Pancreas (tissue), 10 donors: ENCODE results near the gene NFIA. TPM values are rescaled to one million over a fixed set of nuclear protein-coding genes. Genes with fewer than 3 reads are reported as not detected.
A peak's percentile ranks its signal among the peaks of the same experiment; 100 is the strongest.

ENCODE experiments used
- ATAC-seq, 4 donors: fragments of 200-7000 bp; cut with Tn5 transposase; one replicate each; pipeline versions ENCODE4 v1.8.0 to v1.9.1; 2020; ENCODE audit warnings: mild to moderate bottlenecking in 4 of 4, moderate library complexity in 4 of 4
- DNase-seq, 6 donors: peaks; one replicate each; pipeline ENCODE4 v3.0.0-alpha.2; 2020
- FAIRE-seq: peaks from 2 replicates; lab custom pipeline; 2012; peaks lifted over from hg19 to GRCh38; lab: Jason Lieb, UNC
- H3K27ac ChIP-seq, 4 donors: fragments of 200-600 bp; sonication (generic); 1 replicate in 3 of 4; 2 replicates in 1 of 4; pipeline versions ENCODE4 v1.5.0 to v1.8.0; 2020
- H3K27me3 ChIP-seq, 4 donors: fragments of 200-600 bp; one replicate each; pipeline ENCODE4 v1.8.0; 2021
- H3K36me3 ChIP-seq, 3 donors: fragments of 200-600 bp; sonication (generic) in 1 of 3; one replicate each; pipeline versions ENCODE4 v1.5.0 to v1.8.0; 2020 to 2021
- H3K4me1 ChIP-seq, 3 donors: fragments of 200-600 bp; one replicate each; pipeline ENCODE4 v1.8.0; 2021
- H3K4me3 ChIP-seq, 4 donors: fragments of 200-600 bp; sonication (generic) in 2 of 4; one replicate each; pipeline versions ENCODE4 v1.5.0 to v1.8.0; 2020 to 2021
- H3K9me3 ChIP-seq, 4 donors: fragments of 200-600 bp; one replicate each; pipeline ENCODE4 v1.8.0; 2021
- CTCF ChIP-seq, 4 donors: fragments of 200-600 bp; sonication (generic) in 3 of 4; IDR thresholded peaks; one replicate each; pipeline versions ENCODE4 v1.5.0 to v1.8.0; 2021; ENCODE audit warnings: antibody characterized with exemption in 4 of 4
- WGBS, 2 donors: extraction: QIAGEN DNeasy Blood & Tissue Kit; methylation state at CpG; one replicate each; pipeline ENCODE4 v1.1.7; 2013; 5-methylcytosine and 5-hydroxymethylcytosine counted together
- intact Hi-C, 3 donors: fragments of 100-400 bp; cut with DNase I; formaldehyde crosslinking; loops; one replicate each; pipeline versions ENCODE4 v1.11.1 to v1.14.2; 2022
- polyA plus RNA-seq, 2 donors: library from polyadenylated mRNA; stranded (reverse); fragments of 200-250 nt; gene quantifications; one replicate each; pipeline ENCODE4 v1.2.3, GENCODE V29; 2013
- total RNA-seq, 6 donors: library from RNA; stranded (reverse); fragmentation: NEBNext Ultra II Directional in 4 of 6; extraction: Animal tissue kit (Norgen Biotek cat#: 25700) in 4 of 6; gene quantifications; one replicate each; pipeline versions ENCODE4 v1.2.1 to v1.2.4, GENCODE V29; 2021 to 2023
- donor health status: healthy with polysubstance abuse.
- donor health status: DM: no; HTN: no; CAD: no; lungs with moderate emphysema.
- donor health status: DM: no; HTN: no; CAD: no.
- donor health status: control.
- donor health status: control.
- donor health status: Bipolar disorder and iron deficiency.
- donor health status: DM: yes; HTN: yes; CAD: no.
- donor health status: DM: no; HTN: no; CAD: no.
- donor health status: DM: no; HTN: no; CAD: no.
- donor health status: DM: yes; HTN: yes; CAD: no.

The NFIA gene
- total and polyA plus RNA-seq, 8 donors, result 4.9 to 48.1 (median 30.2) TPM

GRCh38 chr1:61452176-61453035 lies 370.0 kb downstream of the NFIA start:
- Histone ChIP-seq H3K27ac (peak overlapping the region in 2 of 4 donors; percentile 29 to 75), H3K4me1 (peaks cover 5 to 30% (median 19%) of the 10 kb centered on the region in 3 donors), H3K4me3 (no peak overlapping the region), H3K36me3 (peaks cover 0 to 9% (median 5%) of the 10 kb centered on the region in 3 donors), H3K9me3 (no peaks in the 10 kb centered on the region), H3K27me3 (no peaks in the 10 kb centered on the region)
- ATAC-seq (peak in 3 of 4 donors; percentile 2 to 6 (median 3)), FAIRE-seq (no peak), DNase-seq (no peak)
- intact Hi-C loops, result no loop called here
- WGBS, 2 donors, result 4 to 9% methylated on average over 4 of the region's 4 CpGs
- TF ChIP-seq CTCF (IDR thresholded peaks at IDR 0.05), result no peak

GRCh38 chr1:61453111-61453961 lies 371.0 kb downstream of the NFIA start:
- WGBS, 2 donors, result 27 to 30% methylated on average over 10 of the region's 10 CpGs
- H3K9me3 ChIP-seq, result no peaks in the 10 kb centered on the region
- no peak overlapping the region for H3K4me3 ChIP-seq
- FAIRE-seq (peak; percentile 81), ATAC-seq (peak; percentile 90 to 95 (median 92)), DNase-seq (peak; percentile 63 to 82 (median 69))
- peaks cover 0 to 9% (median 5%) of the 10 kb centered on the region in 3 donors for H3K36me3 ChIP-seq
- peaks cover 5 to 30% (median 19%) of the 10 kb centered on the region in 3 donors for H3K4me1 ChIP-seq
- intact Hi-C loops, result no loop called here
- H3K27me3 ChIP-seq, result no peaks in the 10 kb centered on the region
- peak overlapping the region in 3 of 4 donors; percentile 26 to 75 (median 29) for H3K27ac ChIP-seq
- TF ChIP-seq CTCF (IDR thresholded peaks at IDR 0.05), result peak; percentile 38 to 59 (median 50)

- no peak for FAIRE-seq
- H3K36me3 ChIP-seq, result peaks cover 0 to 9% (median 5%) of the 10 kb centered on the region in 3 donors
- WGBS, 2 donors, result 88 to 90% methylated on average over 7 of the region's 7 CpGs
- no peak for ATAC-seq
- no peak overlapping the region for H3K4me3 ChIP-seq
- intact Hi-C loops, result no loop called here
- H3K27me3 ChIP-seq, result no peaks in the 10 kb centered on the region
- no peak for TF ChIP-seq CTCF (IDR thresholded peaks at IDR 0.05)
- H3K9me3 ChIP-seq, result no peaks in the 10 kb centered on the region
- peaks cover under 1 to 30% (median 13%) of the 10 kb centered on the region in 3 donors for H3K4me1 ChIP-seq
- no peak overlapping the region for H3K27ac ChIP-seq
- no peak for DNase-seq
Observed at GRCh38 chr1:61455400-61455799, 373.0 kb downstream of the NFIA start.

- H3K9me3 ChIP-seq, result no peaks in the 10 kb centered on the region
- FAIRE-seq (no peak), DNase-seq (no peak), ATAC-seq (no peak)
- no peak overlapping the region for H3K27ac ChIP-seq
- 82 to 85% methylated on average over 5 of the region's 5 CpGs for WGBS, 2 donors
- no peak overlapping the region for H3K4me3 ChIP-seq
- peaks cover 0 to 9% (median 7%) of the 10 kb centered on the region in 3 donors for H3K36me3 ChIP-seq
- H3K4me1 ChIP-seq, result peaks cover 0 to 20% (median 5%) of the 10 kb centered on the region in 3 donors
- intact Hi-C loops, result no loop called here
- no peaks in the 10 kb centered on the region for H3K27me3 ChIP-seq
- TF ChIP-seq CTCF (IDR thresholded peaks at IDR 0.05), result no peak
Observed at GRCh38 chr1:61457526-61458040, 375.2 kb downstream of the NFIA start.
